ENCODE measurements around the gene SERTAD2.

Gene SERTAD2

GRCh38 chr2:64637931-64638330 is 15.8 kb downstream of the SERTAD2 start:
- POLR2A ChIA-PET = no interaction called here
- no peak for TF ChIP-seq CTCF (IDR thresholded peaks at IDR 0.05; ENCODE audit: insufficient read depth, low read length, missing control alignments)
- H3K4me3 ChIP-seq (ENCODE audit: low read depth, low read length) = no peak overlapping the region
- CTCF ChIA-PET = interaction anchor here (2.0 to 3.1 kb wide), 4 partner anchors 8 to 235 kb away, joined by 6 to 13 read pairs (median 10); no protein-coding TSS in a partner anchor
- DNase-seq (ENCODE audit: low read depth, low spot score) = no peak

- CTCF ChIA-PET = interaction anchor here (1.1 to 2.5 kb wide), 7 partner anchors 9 to 307 kb away, joined by 3 to 11 read pairs (median 4); no protein-coding TSS in a partner anchor
- TF ChIP-seq CTCF (IDR thresholded peaks at IDR 0.05; ENCODE audit: insufficient read depth, low read length, missing control alignments) = no peak
- DNase-seq (ENCODE audit: low read depth, low spot score) = no peak
- POLR2A ChIA-PET = interaction anchor here (0.7 to 1.3 kb wide), 2 partner anchors 11 to 130 kb away, joined by 3 read pairs; no protein-coding TSS in a partner anchor
- H3K4me3 ChIP-seq (ENCODE audit: low read depth, low read length) = no peak overlapping the region
These were observed 16.6 kb downstream of the SERTAD2 start for GRCh38 chr2:64637000-64637635.

- ChIA-PET CTCF (interaction anchor here (1.0 to 2.5 kb wide), 9 partner anchors 10 to 306 kb away, joined by 3 to 11 read pairs (median 4); no protein-coding TSS in a partner anchor), POLR2A (interaction anchor here (0.7 to 1.3 kb wide), 2 partner anchors 10 to 131 kb away, joined by 3 read pairs; no protein-coding TSS in a partner anchor)
- H3K4me3 ChIP-seq (ENCODE audit: low read depth, low read length) = no peak overlapping the region
- DNase-seq (ENCODE audit: low read depth, low spot score) = no peak
- TF ChIP-seq CTCF (IDR thresholded peaks at IDR 0.05; ENCODE audit: insufficient read depth, low read length, missing control alignments) = no peak
These were observed 17.5 kb downstream of the SERTAD2 start for GRCh38 chr2:64635976-64636911.

- POLR2A ChIA-PET = no interaction called here
- H3K4me3 ChIP-seq (ENCODE audit: low read depth, low read length) = no peak overlapping the region
- no peak for DNase-seq (ENCODE audit: low read depth, low spot score)
- TF ChIP-seq CTCF (IDR thresholded peaks at IDR 0.05; ENCODE audit: insufficient read depth, low read length, missing control alignments) = no peak
- CTCF ChIA-PET = interaction anchor here (0.8 to 1.9 kb wide), 6 partner anchors 8 to 73 kb away, joined by 3 to 5 read pairs (median 4); no protein-coding TSS in a partner anchor
These were observed 19.1 kb downstream of the SERTAD2 start for GRCh38 chr2:64634345-64635267.

- H3K4me3 ChIP-seq (ENCODE audit: low read depth, low read length) = no peak overlapping the region
- POLR2A ChIA-PET = interaction anchor here (0.7 kb wide), 1 partner anchor 165 kb away, joined by 3 read pairs; no protein-coding TSS in a partner anchor
- TF ChIP-seq CTCF (IDR thresholded peaks at IDR 0.05; ENCODE audit: insufficient read depth, low read length, missing control alignments) = no peak
- CTCF ChIA-PET = interaction anchor here (0.8 to 3.4 kb wide), 9 partner anchors 10 to 251 kb away, joined by 3 to 18 read pairs (median 4); no protein-coding TSS in a partner anchor
- DNase-seq (ENCODE audit: low read depth, low spot score) = no peak
These were observed 20.6 kb downstream of the SERTAD2 start for GRCh38 chr2:64632835-64633819.
